NOMO-1 treated with DMSO at 0.1 percent for 48 hours (cell line): Measurements from ENCODE around the gene CLEC9A.

Experiments
- DNase-seq: peaks from one replicate; lab custom pipeline; 2025; ENCODE audit not compliant: unreplicated experiment; lab: John Stamatoyannopoulos, UW

CLEC9A gene

GRCh38 chr12:10065241-10065640 is 34.8 kb downstream of the CLEC9A start:
- DNase-seq, result no peak

- DNase-seq, result no peak
Observed at GRCh38 chr12:10067264-10067663, 36.8 kb downstream of the CLEC9A start.

GRCh38 chr12:10067942-10068341 is 37.5 kb downstream of the CLEC9A start:
- DNase-seq, result no peak

GRCh38 chr12:10068644-10069043 is 38.2 kb downstream of the CLEC9A start:
- DNase-seq, result peak; percentile 95

- DNase-seq, result peak; percentile 96
Observed at GRCh38 chr12:10069099-10069498, 38.6 kb downstream of the CLEC9A start.

GRCh38 chr12:10069976-10070375 is 39.5 kb downstream of the CLEC9A start:
- DNase-seq, result peak; percentile 2

- DNase-seq, result peak; percentile 4
Observed at GRCh38 chr12:10070380-10070779, 39.9 kb downstream of the CLEC9A start.

GRCh38 chr12:10072131-10072530 is 41.6 kb downstream of the CLEC9A start:
- no peak for DNase-seq

GRCh38 chr12:10073261-10073660 is 42.8 kb downstream of the CLEC9A start:
- DNase-seq, result no peak

- DNase-seq, result no peak
Observed at GRCh38 chr12:10075451-10075850, 45.0 kb downstream of the CLEC9A start.

GRCh38 chr12:10082117-10082874 is 51.8 kb downstream of the CLEC9A start:
- DNase-seq, result no peak

- no peak for DNase-seq
Observed at GRCh38 chr12:10084733-10085132, 54.3 kb downstream of the CLEC9A start.

GRCh38 chr12:10086387-10086786 is 55.9 kb downstream of the CLEC9A start:
- no peak for DNase-seq

- no peak for DNase-seq
Observed at GRCh38 chr12:10088031-10088430, 57.5 kb downstream of the CLEC9A start.

- DNase-seq, result peak; percentile 13
Observed at GRCh38 chr12:10088955-10089900, 58.7 kb downstream of the CLEC9A start.

GRCh38 chr12:10094646-10095395 is 64.3 kb downstream of the CLEC9A start:
- peak; percentile 22 for DNase-seq

- DNase-seq, result no peak
Observed at GRCh38 chr12:10095971-10096370, 65.5 kb downstream of the CLEC9A start.

- DNase-seq, result no peak
Observed at GRCh38 chr12:10097521-10097920, 67.0 kb downstream of the CLEC9A start.

GRCh38 chr12:10098791-10099190 is 68.3 kb downstream of the CLEC9A start, which contains the start of gene CLEC1A:
CLEC1A (minus strand) TSS chr12:10098985; CDS start chr12:10098922, 63 bp downstream.
- no peak for DNase-seq

- no peak for DNase-seq
Observed at GRCh38 chr12:10101042-10101579, 70.6 kb downstream of the CLEC9A start.
